GM12878 (cell line): ENCODE measurements around the gene ANP32B. TPM values are rescaled to one million over a fixed set of nuclear protein-coding genes. Genes with fewer than 3 reads are reported as not detected.
A peak's percentile ranks its signal among the peaks of the same experiment; 100 is the strongest.

Source experiments
- ATAC-seq: fragments of 200-7000 bp; cut with Tn5 transposase; 3 replicates; pipeline ENCODE4 v1.9.1; 2020; ENCODE audit warnings: mild to moderate bottlenecking, moderate library complexity
- BruUV-seq: library from RNA; stranded (reverse); fragments of 400-500 nt; replicated peaks from 2 replicates; lab custom pipeline; 2021; lab: Mats Ljungman, UMichigan
- CTCF ChIA-PET: fragments of 300-600 bp; sonication (Branson Sonifier 250); formaldehyde crosslinking; extraction: SDS; loops from one replicate; lab custom pipeline; 2021; ENCODE audit warnings: inconsistent platforms; lab: Yijun Ruan, JAX
- POLR2A ChIA-PET: fragments of 350-600 bp; formaldehyde crosslinking; extraction: SDS; loops from one replicate; lab custom pipeline; 2021; ENCODE audit warnings: inconsistent platforms; lab: Charles Lee
- RAD21 ChIA-PET: fragments of 300-600 bp; sonication (Branson Sonifier 250); formaldehyde crosslinking; loops from one replicate; lab custom pipeline; 2023; ENCODE audit warnings: antibody characterized with exemption; ENCODE audit not compliant: unreplicated experiment; lab: Charles Lee
- SMC1A ChIA-PET: fragments of 300-600 bp; sonication (Branson Sonifier 250); formaldehyde crosslinking; loops from one replicate; lab custom pipeline; 2023; ENCODE audit not compliant: unreplicated experiment, uncharacterized antibody; lab: Charles Lee
- DNase-seq: peaks from one replicate; pipeline ENCODE4 v3.0.0-alpha.2; 2011; ENCODE audit warnings: low read depth, low spot score
- FAIRE-seq: peaks from 3 replicates; lab custom pipeline; 2011; peaks lifted over from hg19 to GRCh38; lab: Jason Lieb, UNC
- H2AFZ ChIP-seq: 2 replicates; pipeline ENCODE4 v1.6.0; 2011; ENCODE audit warnings: low read depth, low read length, control low read depth; ENCODE audit not compliant: control insufficient read depth
- H3K27ac ChIP-seq: 2 replicates; pipeline ENCODE4 v1.5.1; 2011; ENCODE audit warnings: control low read depth; ENCODE audit not compliant: control insufficient read depth, insufficient read depth
- H3K27me3 ChIP-seq, 2 experiments: replicated peaks in 1 of 2; 2 replicates each; pipeline versions ENCODE4 v1.6.0 to v1.6.1; 2011; ENCODE audit warnings: low read length in 1 of 2; ENCODE audit not compliant: control insufficient read depth in 2 of 2, insufficient read depth in 2 of 2
- H3K36me3 ChIP-seq, 2 experiments: 2 replicates each; pipeline ENCODE4 v1.5.1; 2011; ENCODE audit warnings: low read length in 1 of 2; ENCODE audit not compliant: control insufficient read depth in 2 of 2, insufficient read depth in 2 of 2
- H3K4me1 ChIP-seq: 2 replicates; pipeline ENCODE4 v1.6.1; 2011; ENCODE audit warnings: mild to moderate bottlenecking, low read length, moderate library complexity, mixed read lengths; ENCODE audit not compliant: control insufficient read depth, insufficient read depth
- H3K4me2 ChIP-seq: 2 replicates; pipeline ENCODE4 v1.6.0; 2011; ENCODE audit warnings: control low read depth; ENCODE audit not compliant: control insufficient read depth, insufficient read depth
- H3K4me3 ChIP-seq: fragments of 200-600 bp; sonication (generic); 2 replicates; pipeline ENCODE4 v1.5.1; 2016
- H3K79me2 ChIP-seq: 2 replicates; pipeline ENCODE4 v1.6.0; 2011; ENCODE audit warnings: low read length; ENCODE audit not compliant: control insufficient read depth, insufficient read depth
- H3K9ac ChIP-seq: 2 replicates; pipeline ENCODE4 v1.8.0; 2011; ENCODE audit warnings: low read length, control low read depth, mixed read lengths; ENCODE audit not compliant: control insufficient read depth, insufficient read depth
- H3K9me3 ChIP-seq: replicated peaks from 3 replicates; pipeline ENCODE4 v1.5.1; 2011; ENCODE audit warnings: mild to moderate bottlenecking, low read length; ENCODE audit not compliant: control insufficient read depth, insufficient read depth
- H4K20me1 ChIP-seq: 2 replicates; pipeline ENCODE4 v1.6.0; 2011; ENCODE audit not compliant: control insufficient read depth, insufficient read depth
- GATAD2B ChIP-seq: fragments of 450-650 bp; conservative IDR thresholded peaks from 2 replicates; pipeline ENCODE4 v1.6.1; 2017; ENCODE audit warnings: low read depth, mild to moderate bottlenecking, moderate library complexity
- JUND ChIP-seq: IDR thresholded peaks from 2 replicates; pipeline ENCODE4 v1.6.1; 2012; ENCODE audit warnings: low read depth, mild to moderate bottlenecking, low read length, improper control_type of control experiment, moderate library complexity
- NBN ChIP-seq: fragments of 450-650 bp; IDR thresholded peaks from 2 replicates; pipeline ENCODE4 v1.6.1; 2016
- NR2C1 ChIP-seq: fragments of 450-650 bp; IDR thresholded peaks from 2 replicates; pipeline ENCODE4 v1.6.1; 2017; ENCODE audit warnings: antibody characterized with exemption, mild to moderate bottlenecking, moderate library complexity
- PAX8 ChIP-seq: fragments of 450-650 bp; IDR thresholded peaks from 2 replicates; pipeline ENCODE4 v1.6.1; 2017; ENCODE audit warnings: mild to moderate bottlenecking, moderate library complexity
- POLR2A ChIP-seq: IDR thresholded peaks from 2 replicates; pipeline ENCODE4 v1.6.1; 2011; ENCODE audit warnings: low read depth, mild to moderate bottlenecking, low read length
- POLR2AphosphoS2 ChIP-seq: IDR thresholded peaks from 2 replicates; pipeline ENCODE4 v1.6.1; 2011; ENCODE audit warnings: low read depth, mild to moderate bottlenecking, low read length, improper control_type of control experiment, moderate library complexity
- RAD21 ChIP-seq: IDR thresholded peaks from 2 replicates; pipeline ENCODE4 v1.6.1; 2011; ENCODE audit warnings: mild to moderate bottlenecking, low read depth, low read length, moderate library complexity; ENCODE audit not compliant: insufficient read depth
- REST ChIP-seq: IDR thresholded peaks from 2 replicates; pipeline ENCODE4 v1.6.1; 2012; ENCODE audit warnings: mild to moderate bottlenecking, low read depth, low read length
- SIX5 ChIP-seq: IDR thresholded peaks from 2 replicates; pipeline ENCODE4 v1.6.1; 2011; ENCODE audit warnings: mild to moderate bottlenecking, low read depth, low read length, moderate library complexity; ENCODE audit not compliant: severe bottlenecking
- SRF ChIP-seq, 2 experiments: IDR thresholded peaks; 2 replicates each; pipeline ENCODE4 v1.6.1; 2011; ENCODE audit warnings: low read depth in 2 of 2, low read length in 2 of 2, mild to moderate bottlenecking in 1 of 2, moderate library complexity in 1 of 2
- SUZ12 ChIP-seq: fragments of 200-600 bp; sonication (generic); IDR thresholded peaks from one replicate; pipeline ENCODE4 v1.6.1; 2018; ENCODE audit warnings: antibody characterized with exemption, mild to moderate bottlenecking; ENCODE audit not compliant: unreplicated experiment
- TCF3 ChIP-seq: IDR thresholded peaks from 2 replicates; pipeline ENCODE4 v1.6.1; 2012; ENCODE audit warnings: low read depth, mild to moderate bottlenecking, low read length, borderline replicate concordance; ENCODE audit not compliant: insufficient read depth
- ZBED1 ChIP-seq: IDR thresholded peaks from 2 replicates; pipeline ENCODE4 v1.6.1; 2016; ENCODE audit warnings: borderline replicate concordance
- WGBS: methylation state at CpG from one replicate; pipeline ENCODE4 v1.1.6; 2016; ENCODE audit warnings: low lambda C conversion rate; ENCODE audit not compliant: insufficient replicate concordance, insufficient coverage; ENCODE audit errors: missing lambda C conversion rate; 5-methylcytosine and 5-hydroxymethylcytosine counted together
- in situ Hi-C: fragments of 300-500 bp; cut with MboI; formaldehyde crosslinking; loops from 9 replicates; pipeline ENCODE4 v1.14.3; 2018; ENCODE audit warnings: mixed read lengths
- intact Hi-C: fragments of 100-400 bp; cut with micrococcal nuclease; formaldehyde crosslinking; loops from one replicate; pipeline ENCODE4 v1.14.2; 2022; ENCODE audit not compliant: unreplicated experiment
- polyA plus RNA-seq, 11 experiments: library from polyadenylated mRNA; depleted of rRNA in 4 of 11; unstranded in 6 of 11; stranded (reverse) in 5 of 11; fragments of >200 nt; fragmentation: Nextera tagmentation in 4 of 11; fragmentation: Illumina TruSeq in 1 of 11; extraction: Ambion mirVana in 4 of 11; extraction: Trizol in 1 of 11; gene quantifications; 1 replicate in 1 of 11; 2 replicates in 10 of 11; pipeline versions ENCODE4 v1.2.1 to v1.2.3, GENCODE V29; 2011 to 2016; ENCODE audit warnings: inconsistent platforms in 2 of 11, missing spikeins in 2 of 11, low read depth in 1 of 11
- total RNA-seq, 4 experiments: library from RNA; depleted of rRNA in 3 of 4; stranded (reverse); fragments of >200 nt in 3 of 4; fragmentation: Illumina TruSeq in 1 of 4; extraction: Trizol in 1 of 4; gene quantifications; 2 replicates each; pipeline versions ENCODE4 v1.2.1 to v1.2.3, GENCODE V29; 2013 to 2021
- TF ChIP-seq, protein P1 (sequence below): IDR thresholded peaks from 2 replicates; pipeline ENCODE4 v1.6.1; 2011; ENCODE audit warnings: low read depth, low read length, improper control_type of control experiment, borderline replicate concordance
- TF ChIP-seq, protein P2 (sequence below): fragments of 450-650 bp; IDR thresholded peaks from 2 replicates; pipeline ENCODE4 v1.6.1; 2018; ENCODE audit warnings: borderline replicate concordance, mild to moderate bottlenecking; ENCODE audit not compliant: partially characterized antibody

ANP32B gene
- total and polyA plus RNA-seq, 10 of the 15 experiments (the other 5 are each of a cell fraction or from before 2014, with no cell fraction given) = 24.5 to 419 (median 171) TPM

DNA sequence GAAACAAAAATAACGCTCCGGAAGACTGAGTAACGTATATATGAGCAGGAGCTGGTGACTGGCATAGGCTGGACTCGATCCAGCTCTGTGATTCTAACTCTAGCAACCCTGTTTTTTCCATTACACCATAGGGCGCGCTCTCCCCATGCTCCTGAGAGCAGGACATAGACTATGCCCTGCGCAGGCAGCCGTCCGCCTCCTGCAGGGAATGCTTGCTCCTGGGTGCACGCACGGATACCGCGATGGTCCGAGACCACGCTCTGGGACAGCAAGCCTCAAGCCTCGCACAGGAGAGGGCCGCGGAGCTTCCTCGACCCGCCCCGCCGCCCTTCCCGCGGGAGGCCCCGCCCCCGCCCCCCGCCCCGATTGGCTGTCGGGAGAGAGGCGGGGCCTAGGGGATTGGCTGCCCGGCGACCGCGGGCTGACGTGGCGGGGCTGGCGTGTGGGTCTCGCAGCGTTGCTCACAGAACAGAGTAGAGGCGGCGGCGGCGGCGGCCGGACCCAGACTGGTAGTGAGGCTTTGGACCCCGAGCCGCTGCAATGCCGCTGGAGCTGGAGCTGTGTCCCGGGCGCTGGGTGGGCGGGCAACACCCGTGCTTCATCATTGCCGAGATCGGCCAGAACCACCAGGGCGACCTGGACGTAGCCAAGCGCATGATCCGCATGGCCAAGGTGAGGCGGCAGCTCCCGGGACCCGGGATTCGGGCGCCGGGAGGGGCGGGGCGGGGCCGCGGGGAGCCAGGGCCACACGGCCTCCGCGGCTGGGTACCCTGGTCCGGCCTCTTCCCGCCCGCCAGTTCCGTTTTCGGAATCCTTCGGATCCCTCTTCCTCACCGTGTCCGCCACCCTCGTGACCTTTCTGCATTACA, 73.4 kb downstream of the ANP32B start, which contains the start of gene NANS:
NANS (plus strand) TSS at position 464 of the 869 bp plus-strand sequence; CDS start at position 541, 77 bp downstream.
- ChIA-PET RAD21 (interaction anchor here (0.6 to 2.0 kb wide), 16 partner anchors 11 to 722 kb away, joined by 3 to 9 read pairs (median 3); partner anchors contain the start of genes TBC1D2 and TRMO), SMC1A (interaction anchor here (0.7 to 3.5 kb wide), 15 partner anchors 8 to 199 kb away, joined by 3 to 27 read pairs (median 7); partner anchors contain the start of genes TBC1D2 and TRMO), CTCF (interaction anchor here (0.7 to 3.8 kb wide), 11 partner anchors 11 to 1610 kb away, joined by 3 to 29 read pairs (median 5); partner anchors contain the start of gene TRMO), POLR2A (interaction anchor here (0.5 to 3.6 kb wide), 21 partner anchors 9 to 350 kb away, joined by 3 to 24 read pairs (median 6); partner anchors contain the start of genes ANP32B, TBC1D2 and TRMO)
- 2% methylated on average over 35 of the region's 80 CpGs for WGBS
- Histone ChIP-seq H2AFZ (peak within 1 kb of the TSS; percentile 92), H3K36me3 (peaks cover 4% of the 10 kb centered on the region in 2 experiments; a peak in 3 of 4 replicates), H3K27ac (peak within 1 kb of the TSS; percentile 84), H3K4me3 (peak within 1 kb of the TSS; percentile 77), H3K9ac (peak within 1 kb of the TSS; percentile 82), H3K79me2 (peaks cover 32% of the 10 kb centered on the region), H3K27me3 (no peaks in the 10 kb centered on the region), H4K20me1 (no peaks in the 10 kb centered on the region), H3K9me3 (no peaks in the 10 kb centered on the region), H3K4me1 (peaks cover 3% of the 10 kb centered on the region; the same call in 1 of the 2 replicates), H3K4me2 (peak within 1 kb of the TSS; percentile 89)
- intact Hi-C loops = no loop called here
- in situ Hi-C loops = loop anchor here (25.0 kb wide), 1 partner anchor 731 kb away; the partner anchor contains the start of gene ANKS6
- DNase-seq (no peak), ATAC-seq (peak; percentile 97), FAIRE-seq (peak; percentile 70)
- no TSS peak for BruUV-seq
- TF ChIP-seq ZBED1 (no peak), POLR2A (peak; percentile 99), GATAD2B (no peak; the same call in 1 of the 2 replicates), TCF3 (no peak), SIX5 (no peak), REST (no peak), PAX8 (no peak), JUND (no peak), NBN (no peak), RAD21 (no peak), POLR2AphosphoS2 (peak; percentile 84), NR2C1 (no peak), SUZ12 (no peak), SRF (IDR thresholded peaks at IDR 0.05; ENCODE audit: low read depth in 2 of 2, low read length in 2 of 2) (no peak)
- TF ChIP-seq, protein P1, sequence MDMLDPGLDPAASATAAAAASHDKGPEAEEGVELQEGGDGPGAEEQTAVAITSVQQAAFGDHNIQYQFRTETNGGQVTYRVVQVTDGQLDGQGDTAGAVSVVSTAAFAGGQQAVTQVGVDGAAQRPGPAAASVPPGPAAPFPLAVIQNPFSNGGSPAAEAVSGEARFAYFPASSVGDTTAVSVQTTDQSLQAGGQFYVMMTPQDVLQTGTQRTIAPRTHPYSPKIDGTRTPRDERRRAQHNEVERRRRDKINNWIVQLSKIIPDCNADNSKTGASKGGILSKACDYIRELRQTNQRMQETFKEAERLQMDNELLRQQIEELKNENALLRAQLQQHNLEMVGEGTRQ = no peak
- TF ChIP-seq, protein P2, sequence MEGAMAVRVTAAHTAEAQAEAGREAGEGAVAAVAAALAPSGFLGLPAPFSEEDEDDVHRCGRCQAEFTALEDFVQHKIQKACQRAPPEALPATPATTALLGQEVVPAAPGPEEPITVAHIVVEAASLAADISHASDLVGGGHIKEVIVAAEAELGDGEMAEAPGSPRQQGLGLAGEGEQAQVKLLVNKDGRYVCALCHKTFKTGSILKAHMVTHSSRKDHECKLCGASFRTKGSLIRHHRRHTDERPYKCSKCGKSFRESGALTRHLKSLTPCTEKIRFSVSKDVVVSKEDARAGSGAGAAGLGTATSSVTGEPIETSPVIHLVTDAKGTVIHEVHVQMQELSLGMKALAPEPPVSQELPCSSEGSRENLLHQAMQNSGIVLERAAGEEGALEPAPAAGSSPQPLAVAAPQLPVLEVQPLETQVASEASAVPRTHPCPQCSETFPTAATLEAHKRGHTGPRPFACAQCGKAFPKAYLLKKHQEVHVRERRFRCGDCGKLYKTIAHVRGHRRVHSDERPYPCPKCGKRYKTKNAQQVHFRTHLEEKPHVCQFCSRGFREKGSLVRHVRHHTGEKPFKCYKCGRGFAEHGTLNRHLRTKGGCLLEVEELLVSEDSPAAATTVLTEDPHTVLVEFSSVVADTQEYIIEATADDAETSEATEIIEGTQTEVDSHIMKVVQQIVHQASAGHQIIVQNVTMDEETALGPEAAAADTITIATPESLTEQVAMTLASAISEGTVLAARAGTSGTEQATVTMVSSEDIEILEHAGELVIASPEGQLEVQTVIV = no peak
